ENCODE results near the gene C2CD3.

The C2CD3 gene, protein sequence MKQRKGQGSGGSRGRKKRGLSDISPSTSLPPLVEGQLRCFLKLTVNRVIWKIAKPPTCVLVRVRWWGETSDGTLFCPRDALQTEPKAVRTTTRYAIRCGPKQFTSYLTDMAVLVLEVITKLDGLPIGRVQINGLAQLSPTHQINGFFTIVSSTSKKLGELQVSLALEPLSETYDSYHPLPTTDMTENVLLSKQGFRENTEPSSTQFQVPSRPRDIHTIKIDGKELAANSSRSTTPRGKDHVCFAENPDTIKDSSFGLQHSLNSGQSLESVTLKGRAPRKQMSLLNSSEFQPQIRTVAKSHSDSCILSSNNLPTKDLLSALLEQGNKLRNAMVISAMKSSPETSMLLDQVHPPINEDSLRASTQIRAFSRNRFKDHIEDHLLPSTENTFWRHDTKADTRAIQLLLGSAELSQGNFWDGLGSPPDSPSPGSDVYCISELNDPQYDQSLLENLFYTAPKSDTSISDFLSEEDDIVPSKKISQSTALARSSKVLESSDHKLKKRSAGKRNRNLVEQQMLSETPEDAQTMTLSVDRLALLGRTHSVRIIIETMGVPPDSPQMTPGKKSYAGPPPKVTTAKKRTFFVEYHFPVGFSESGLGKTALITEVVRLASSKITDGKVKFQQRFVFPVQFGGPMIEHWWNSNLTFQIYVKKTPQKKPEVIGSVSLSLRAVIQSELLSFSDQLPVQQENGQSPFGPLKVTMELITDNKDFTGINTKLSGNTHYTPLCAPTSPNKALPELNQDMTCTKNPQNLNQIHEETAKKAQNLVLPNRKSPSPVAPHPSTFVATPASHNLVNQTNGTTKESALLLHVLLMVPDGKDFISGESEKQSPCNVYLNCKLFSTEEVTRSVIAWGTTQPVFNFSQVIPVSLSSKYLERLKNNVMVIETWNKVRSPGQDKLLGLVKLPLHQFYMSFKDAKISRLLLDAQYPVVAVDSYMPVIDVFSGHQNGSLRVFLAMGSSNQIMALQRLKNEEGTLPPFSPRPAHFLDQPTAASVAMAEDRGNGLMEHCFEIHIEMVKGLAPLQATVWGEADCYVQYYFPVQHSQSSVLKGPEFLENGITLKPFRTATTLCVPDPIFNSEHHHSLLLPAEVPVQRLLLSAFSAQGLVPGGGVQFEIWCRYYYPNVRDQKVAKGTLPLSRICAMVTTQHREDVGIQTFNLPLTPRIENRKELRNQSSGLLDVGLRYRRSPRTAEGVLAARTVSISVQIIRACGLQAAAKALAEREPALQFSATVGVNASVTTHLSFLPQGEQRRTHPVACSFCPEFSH (N-terminal part only)

GRCh38 chr11:74170694-74171629, at the start of gene C2CD3, which contains the start of gene PPME1:
C2CD3 (minus strand) TSS chr11:74171002; CDS start chr11:74170792, 210 bp downstream.
PPME1 (plus strand) TSS chr11:74171289; CDS start chr11:74171422, 133 bp downstream.
- in situ Hi-C loops (cut with HindIII; ENCODE audit: low sequenced_read_pairs) = no loop called here

GRCh38 chr11:74220376-74220775, 49.6 kb upstream of the C2CD3 start:
- in situ Hi-C loops (cut with HindIII; ENCODE audit: low sequenced_read_pairs) = no loop called here

DNA sequence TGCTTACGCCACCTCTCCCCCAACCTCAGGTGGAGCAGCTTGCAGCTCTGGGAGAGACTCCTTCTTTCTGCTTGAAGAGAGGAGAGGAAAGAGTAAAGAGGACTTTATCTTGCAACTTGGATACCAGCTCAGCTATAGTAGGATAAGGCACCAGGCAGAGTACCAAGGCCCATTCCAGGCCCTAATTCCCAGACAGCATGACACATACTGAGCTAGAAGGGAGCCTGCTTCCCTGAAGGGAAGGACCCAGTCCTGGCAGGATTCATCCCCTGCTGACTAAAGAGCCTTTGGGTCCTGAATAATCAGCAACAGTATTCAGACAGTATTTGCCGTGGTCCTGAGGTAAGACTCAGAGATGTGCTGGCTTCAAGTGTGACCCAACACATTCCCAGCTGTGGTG, 41.7 kb upstream of the C2CD3 start:
- in situ Hi-C loops (cut with HindIII; ENCODE audit: low sequenced_read_pairs) = no loop called here

- in situ Hi-C loops (cut with HindIII; ENCODE audit: low sequenced_read_pairs) = no loop called here
Observed at GRCh38 chr11:74208507-74208906, 37.7 kb upstream of the C2CD3 start.

GRCh38 chr11:74206746-74207145, 35.9 kb upstream of the C2CD3 start:
- in situ Hi-C loops (cut with HindIII; ENCODE audit: low sequenced_read_pairs) = no loop called here

GRCh38 chr11:74205181-74205580, 34.4 kb upstream of the C2CD3 start:
- in situ Hi-C loops (cut with HindIII; ENCODE audit: low sequenced_read_pairs) = no loop called here

DNA sequence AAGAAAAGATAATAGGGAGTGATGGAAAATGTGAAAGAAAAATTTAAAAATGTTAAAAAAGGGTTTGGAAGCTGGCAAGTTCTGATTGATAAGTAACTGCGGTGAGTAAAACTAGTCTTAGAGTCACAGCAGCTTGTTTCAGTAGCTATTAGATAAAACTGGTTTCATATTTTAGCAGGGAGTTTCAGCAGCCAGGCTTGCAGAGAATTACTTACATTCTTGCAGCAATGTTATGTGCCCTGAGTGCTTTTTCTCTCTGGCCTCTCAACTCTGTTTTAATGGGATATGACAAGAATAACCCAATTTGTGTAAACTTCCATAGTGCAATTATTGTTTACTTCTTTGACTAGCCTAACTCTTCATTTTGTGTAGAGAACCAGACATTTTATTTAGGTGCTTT, 33.9 kb upstream of the C2CD3 start:
- in situ Hi-C loops (cut with HindIII; ENCODE audit: low sequenced_read_pairs) = no loop called here

DNA sequence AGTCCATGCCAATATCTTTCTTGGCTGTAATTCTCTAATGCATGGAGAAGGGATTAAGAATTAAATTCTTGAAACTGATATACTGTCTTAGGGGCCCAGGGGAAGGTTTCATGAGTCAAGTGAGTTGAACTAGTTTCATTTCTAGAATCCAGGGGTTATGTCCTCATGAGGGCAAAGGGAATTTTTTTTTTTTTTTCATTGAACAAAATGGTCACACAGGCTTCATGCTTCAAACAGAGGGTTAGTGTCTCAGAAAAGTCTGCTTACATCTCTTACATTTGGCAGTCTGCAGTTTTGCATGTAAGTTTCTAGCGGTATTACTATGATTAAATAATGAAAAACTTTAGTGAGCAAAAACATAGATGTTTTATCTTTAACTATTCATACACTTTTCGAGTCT, 33.2 kb upstream of the C2CD3 start:
- in situ Hi-C loops (cut with HindIII; ENCODE audit: low sequenced_read_pairs) = no loop called here

DNA sequence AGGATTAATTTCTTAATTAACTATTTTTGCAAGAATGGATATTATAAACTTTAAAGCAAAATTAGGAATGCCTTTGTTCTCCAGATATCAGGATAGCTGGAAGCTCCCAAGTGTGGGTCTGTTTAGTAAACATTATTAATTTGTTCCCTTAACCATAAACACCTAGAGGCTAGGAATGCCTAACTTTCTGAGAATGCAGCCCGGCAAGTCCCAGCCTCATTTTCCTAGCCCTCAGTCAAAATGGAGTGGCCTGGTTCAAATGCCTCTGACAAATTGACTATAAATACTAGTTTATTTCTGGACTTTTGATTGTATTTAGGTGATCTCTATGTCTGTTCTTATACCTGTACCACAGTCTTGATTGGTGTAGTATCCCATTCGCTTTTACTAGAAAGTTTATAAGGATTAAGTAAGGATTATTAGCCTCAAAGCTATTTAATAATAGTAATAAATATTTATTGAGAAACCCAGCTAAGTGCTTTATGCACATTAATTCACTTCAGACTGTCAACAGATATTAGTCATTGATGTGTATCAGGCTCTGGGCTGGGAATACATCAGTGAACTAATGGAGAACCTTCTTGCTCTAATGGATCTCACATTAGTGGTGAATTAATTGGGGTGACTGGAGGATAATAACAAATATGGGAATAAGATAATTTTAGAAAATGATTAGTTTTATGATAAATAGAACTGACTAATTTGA, 26.1 kb upstream of the C2CD3 start:
- in situ Hi-C loops (cut with HindIII; ENCODE audit: low sequenced_read_pairs) = no loop called here

DNA sequence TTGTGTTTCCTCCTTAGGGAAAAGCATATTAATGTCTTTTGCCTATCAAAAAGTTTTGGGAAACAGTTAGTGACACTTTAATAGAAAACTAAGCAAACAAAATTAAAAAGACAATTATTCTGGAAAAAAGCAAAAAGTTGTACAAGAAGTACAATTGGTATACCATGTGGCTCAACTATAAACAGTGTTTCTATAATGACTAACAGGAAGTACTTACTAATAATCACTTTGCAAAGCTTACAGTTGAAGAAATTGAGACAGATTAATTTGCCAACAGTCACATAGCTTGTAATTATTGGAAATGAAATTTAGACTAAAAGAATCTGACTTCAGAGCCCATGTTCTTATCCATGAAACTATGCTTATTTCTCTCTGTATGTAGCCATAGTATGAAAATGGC, 25.0 kb upstream of the C2CD3 start:
- in situ Hi-C loops (cut with HindIII; ENCODE audit: low sequenced_read_pairs) = no loop called here

DNA sequence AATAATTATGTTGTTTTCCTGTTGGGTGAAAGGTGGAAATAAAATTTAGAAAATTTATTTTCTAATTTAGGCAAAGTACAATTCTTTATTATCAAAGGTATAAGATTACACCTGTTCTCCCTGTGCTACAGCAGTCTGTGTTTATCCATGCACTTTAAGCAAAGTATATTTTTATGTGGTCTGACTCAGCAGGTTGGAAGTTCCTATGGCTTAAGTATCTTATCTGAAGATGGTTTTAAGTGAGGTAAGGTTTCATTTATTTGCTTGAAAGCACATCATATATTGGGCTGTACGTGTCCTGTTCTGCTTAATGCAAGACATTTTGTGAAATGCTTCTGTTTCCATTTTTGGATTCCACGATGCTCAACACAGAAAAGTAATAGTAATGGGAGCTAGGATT, 14.9 kb upstream of the C2CD3 start:
- in situ Hi-C loops (cut with HindIII; ENCODE audit: low sequenced_read_pairs) = no loop called here

- in situ Hi-C loops (cut with HindIII; ENCODE audit: low sequenced_read_pairs) = no loop called here
Observed at GRCh38 chr11:74185285-74185684, 14.5 kb upstream of the C2CD3 start.

DNA sequence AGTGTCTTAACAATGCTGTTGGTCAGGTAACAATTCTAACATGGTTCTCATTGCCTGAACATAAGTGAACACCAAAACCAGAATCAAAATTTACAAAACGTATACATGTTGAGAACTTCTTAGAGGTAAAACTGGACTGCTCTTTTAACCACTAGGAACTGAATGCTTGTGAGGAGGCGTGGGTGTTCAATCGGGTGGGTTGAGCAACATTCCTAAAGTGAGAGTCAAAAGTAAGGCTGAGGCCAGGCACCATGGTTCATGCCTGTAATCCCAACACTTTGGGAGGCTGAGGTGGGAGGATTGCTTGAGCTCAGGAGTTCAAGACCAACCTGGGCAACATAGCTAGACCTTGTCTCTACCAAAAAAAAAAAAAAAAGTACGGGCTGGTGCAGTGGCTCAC, 11.8 kb upstream of the C2CD3 start:
- in situ Hi-C loops (cut with HindIII; ENCODE audit: low sequenced_read_pairs) = no loop called here

DNA sequence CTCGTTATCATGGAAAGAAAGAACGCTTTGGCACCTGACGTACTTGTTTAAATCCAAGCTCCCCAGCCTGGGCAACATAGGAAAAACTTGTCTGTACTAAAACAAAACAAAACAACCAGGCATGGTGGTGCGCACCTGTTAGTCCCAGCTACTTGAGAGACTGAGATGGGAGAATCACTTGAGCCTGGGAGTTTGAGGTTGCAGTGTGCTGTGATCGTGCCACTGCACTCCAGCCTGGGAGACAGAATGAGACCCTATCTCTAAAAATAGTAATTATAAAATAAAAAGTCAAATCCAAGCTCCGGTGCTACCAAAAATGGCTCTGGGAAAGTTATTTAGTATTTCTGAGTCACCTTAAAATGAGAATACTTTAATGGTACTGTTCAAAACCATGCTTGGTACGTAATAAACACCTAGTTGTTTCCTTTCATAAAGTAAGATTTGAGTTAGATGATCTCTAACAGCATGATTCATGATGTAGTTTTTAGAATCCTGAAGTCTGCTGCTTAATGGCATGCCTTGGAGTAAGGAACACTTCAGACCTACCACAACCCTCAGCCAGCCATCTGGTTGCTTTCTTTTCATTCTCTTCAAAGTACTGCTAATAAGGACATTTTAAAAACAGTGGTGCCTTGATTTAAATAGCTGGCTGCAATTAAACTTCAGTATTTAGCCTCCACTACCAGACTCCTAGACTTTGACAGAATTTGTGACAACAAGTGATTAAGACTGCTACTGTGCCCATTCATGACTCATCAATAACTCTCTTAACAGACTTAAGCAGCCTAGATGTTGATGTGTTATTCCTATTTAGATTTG, 8.6 kb upstream of the C2CD3 start:
- in situ Hi-C loops (cut with HindIII; ENCODE audit: low sequenced_read_pairs) = no loop called here

DNA sequence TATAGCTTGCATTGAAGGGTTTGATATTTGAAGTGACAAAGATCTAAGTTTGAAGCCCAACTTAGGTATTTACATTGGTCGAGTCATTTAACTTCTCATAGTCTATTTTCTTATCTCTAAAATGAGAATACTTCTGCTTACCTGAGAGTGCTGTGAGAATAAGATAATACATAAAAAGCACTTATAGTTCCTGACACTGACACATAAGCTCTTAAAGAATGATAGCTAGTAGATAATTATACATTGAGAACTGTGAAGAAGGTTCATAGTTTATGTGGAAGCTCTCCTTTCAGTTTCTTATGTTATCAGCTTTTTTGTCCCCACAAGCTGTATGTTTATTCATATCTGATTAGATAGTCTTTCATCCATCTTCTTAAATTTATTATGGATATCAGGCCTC, 5.1 kb upstream of the C2CD3 start:
- in situ Hi-C loops (cut with HindIII; ENCODE audit: low sequenced_read_pairs) = no loop called here

- in situ Hi-C loops (cut with HindIII; ENCODE audit: low sequenced_read_pairs) = no loop called here
Observed at GRCh38 chr11:74171997-74172396, 1.2 kb upstream of the C2CD3 start.

- in situ Hi-C loops (cut with HindIII; ENCODE audit: low sequenced_read_pairs) = no loop called here
Observed at GRCh38 chr11:74171630-74171968, 797 bp upstream of the C2CD3 start.

DNA sequence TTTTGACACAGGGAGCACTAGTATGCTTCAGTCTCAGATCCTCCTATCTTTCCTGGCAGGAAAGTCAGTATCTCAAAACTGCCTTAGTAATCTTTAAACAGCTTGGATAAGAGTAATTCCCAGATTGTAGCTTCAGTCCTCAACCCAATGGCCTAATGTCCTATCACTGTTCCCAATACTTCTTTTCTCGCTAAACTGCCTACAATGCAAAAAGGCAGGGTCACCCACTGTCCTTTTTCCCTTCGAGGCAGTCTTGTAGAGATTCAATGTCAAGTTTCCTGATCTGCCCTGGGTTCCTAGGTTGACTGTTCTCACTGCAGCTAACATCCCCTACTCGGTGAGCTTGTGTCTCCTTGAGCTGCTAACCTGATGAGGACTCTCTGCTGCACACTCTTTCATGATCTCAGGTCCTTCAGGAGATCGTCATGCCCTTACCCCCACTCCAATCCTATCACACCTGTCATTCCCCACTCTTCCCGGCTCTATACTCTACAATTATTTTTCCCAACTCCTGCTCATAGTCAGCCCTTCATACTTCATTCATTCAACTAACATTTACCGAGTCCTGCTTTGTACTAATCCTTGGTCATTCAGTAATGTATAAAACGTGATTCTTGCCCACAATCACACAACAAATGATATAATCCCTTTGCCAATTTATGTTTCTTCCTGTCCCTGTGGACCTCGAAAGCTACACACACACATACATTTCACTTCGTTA, 904 bp downstream of the C2CD3 start:
- in situ Hi-C loops (cut with HindIII; ENCODE audit: low sequenced_read_pairs) = no loop called here

All from DLD1 (cell line).